GM21717 (cell line): ENCODE measurements around the gene CCNY.

ENCODE experiments used
- ATAC-seq: cut with Tn5 transposase; IDR thresholded peaks from one replicate; pipeline ENCODE4 v1.9.1; 2021; ENCODE audit warnings: mild to moderate bottlenecking, moderate library complexity; ENCODE audit not compliant: unreplicated experiment

CCNY gene

DNA sequence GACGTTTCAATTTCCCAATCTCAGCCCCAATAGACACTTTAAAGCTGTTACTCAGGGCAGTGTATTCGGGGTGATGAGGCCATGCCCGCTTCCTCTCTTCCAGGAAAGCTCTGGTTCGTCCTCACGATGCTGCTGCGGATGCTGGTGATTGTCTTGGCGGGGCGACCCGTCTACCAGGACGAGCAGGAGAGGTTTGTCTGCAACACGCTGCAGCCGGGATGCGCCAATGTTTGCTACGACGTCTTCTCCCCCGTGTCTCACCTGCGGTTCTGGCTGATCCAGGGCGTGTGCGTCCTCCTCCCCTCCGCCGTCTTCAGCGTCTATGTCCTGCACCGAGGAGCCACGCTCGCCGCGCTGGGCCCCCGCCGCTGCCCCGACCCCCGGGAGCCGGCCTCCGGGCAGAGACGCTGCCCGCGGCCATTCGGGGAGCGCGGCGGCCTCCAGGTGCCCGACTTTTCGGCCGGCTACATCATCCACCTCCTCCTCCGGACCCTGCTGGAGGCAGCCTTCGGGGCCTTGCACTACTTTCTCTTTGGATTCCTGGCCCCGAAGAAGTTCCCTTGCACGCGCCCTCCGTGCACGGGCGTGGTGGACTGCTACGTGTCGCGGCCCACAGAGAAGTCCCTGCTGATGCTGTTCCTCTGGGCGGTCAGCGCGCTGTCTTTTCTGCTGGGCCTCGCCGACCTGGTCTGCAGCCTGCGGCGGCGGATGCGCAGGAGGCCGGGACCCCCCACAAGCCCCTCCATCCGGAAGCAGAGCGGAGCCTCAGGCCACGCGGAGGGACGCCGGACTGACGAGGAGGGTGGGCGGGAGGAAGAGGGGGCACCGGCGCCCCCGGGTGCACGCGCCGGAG lies 271.4 kb downstream of the CCNY start:
- no peak for ATAC-seq

GRCh38 chr10:35608328-35608672 lies 272.0 kb downstream of the CCNY start:
- no peak for ATAC-seq

GRCh38 chr10:35611750-35612149 lies 275.4 kb downstream of the CCNY start:
- no peak for ATAC-seq

DNA sequence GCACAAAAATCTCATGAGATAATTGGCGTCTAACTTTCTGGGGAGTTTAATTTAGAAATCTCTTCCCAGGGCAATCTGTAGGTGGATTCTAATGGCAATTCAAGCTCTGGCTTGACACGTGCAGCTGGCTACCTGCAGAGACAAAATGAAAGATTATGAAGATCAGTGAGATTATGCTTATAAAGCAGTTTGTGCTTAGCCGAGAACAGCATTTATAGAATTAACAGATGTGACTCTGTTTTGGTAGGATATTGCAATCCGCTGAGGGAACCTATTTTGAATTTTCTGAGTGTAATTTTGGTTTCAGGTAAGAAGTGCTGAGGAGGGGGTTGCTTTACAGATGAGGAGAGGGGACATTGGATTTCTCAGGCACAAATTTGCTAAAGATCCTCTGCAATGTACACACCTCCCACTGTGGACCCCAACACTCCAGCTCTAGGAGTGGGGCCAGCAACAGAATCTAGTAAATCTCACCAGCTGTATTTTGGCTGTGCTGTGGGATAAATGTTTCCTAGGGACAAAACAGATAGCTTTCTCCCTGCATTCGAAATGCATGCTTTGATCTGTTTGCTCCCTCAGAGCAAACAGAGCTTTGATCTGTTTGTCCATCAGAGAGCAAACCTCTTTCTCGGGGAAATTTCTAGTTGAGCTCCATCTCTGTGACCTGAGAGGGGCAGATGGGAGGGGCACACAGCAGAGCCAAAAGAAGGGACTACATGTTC lies 276.2 kb downstream of the CCNY start:
- no peak for ATAC-seq

DNA sequence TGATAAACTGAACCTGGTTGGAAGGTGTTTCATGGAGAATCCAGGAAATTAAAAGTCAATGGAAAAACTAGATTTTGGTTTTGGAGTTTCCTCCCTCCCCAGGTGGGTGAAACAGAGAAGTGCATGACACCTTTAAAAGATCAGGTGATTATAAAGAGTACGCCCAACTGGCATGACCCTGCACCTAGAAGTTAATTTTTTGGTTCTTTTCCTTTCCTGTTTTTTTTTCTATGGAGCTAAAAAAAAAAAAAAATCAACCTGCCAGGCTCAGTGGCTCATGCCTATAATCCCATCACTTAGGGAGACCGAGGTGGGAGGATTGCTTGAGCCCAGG lies 276.8 kb downstream of the CCNY start:
- no peak for ATAC-seq

- no peak for ATAC-seq
Observed at GRCh38 chr10:35613597-35614226, 277.4 kb downstream of the CCNY start.

- ATAC-seq, result no peak
Observed at GRCh38 chr10:35614312-35614711, 278.0 kb downstream of the CCNY start.
